ENCODE data around the gene PLCH2.

DNA sequence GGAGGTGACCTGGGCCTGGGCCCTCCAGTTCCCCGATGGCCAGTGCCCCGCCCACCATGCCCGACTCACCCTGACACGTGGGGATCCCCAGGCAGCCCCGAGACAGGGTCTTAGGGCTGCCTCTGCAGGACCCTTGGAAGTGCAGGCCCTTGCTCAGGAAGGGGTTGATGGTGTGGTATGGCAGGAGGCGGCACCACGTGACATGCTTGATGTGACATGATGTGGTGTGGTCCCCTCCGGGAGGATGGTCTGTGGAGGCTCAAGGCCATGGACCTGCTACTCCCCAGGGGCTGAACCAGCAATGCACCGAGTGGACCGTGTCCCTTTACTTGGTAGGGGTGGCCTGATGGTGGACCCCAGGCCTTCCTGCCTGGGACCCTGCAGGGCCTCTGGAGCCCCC is 21.9 kb upstream of the PLCH2 start:
- TF ChIP-seq, protein P1, sequence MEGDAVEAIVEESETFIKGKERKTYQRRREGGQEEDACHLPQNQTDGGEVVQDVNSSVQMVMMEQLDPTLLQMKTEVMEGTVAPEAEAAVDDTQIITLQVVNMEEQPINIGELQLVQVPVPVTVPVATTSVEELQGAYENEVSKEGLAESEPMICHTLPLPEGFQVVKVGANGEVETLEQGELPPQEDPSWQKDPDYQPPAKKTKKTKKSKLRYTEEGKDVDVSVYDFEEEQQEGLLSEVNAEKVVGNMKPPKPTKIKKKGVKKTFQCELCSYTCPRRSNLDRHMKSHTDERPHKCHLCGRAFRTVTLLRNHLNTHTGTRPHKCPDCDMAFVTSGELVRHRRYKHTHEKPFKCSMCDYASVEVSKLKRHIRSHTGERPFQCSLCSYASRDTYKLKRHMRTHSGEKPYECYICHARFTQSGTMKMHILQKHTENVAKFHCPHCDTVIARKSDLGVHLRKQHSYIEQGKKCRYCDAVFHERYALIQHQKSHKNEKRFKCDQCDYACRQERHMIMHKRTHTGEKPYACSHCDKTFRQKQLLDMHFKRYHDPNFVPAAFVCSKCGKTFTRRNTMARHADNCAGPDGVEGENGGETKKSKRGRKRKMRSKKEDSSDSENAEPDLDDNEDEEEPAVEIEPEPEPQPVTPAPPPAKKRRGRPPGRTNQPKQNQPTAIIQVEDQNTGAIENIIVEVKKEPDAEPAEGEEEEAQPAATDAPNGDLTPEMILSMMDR (IDR thresholded peaks at IDR 0.05), result no peak
- no peak for TF ChIP-seq POLR2A (IDR thresholded peaks at IDR 0.05)
